Omental fat pad (tissue), 4 donors: ENCODE results near the gene TEKT3. TPM values are rescaled to one million over a fixed set of nuclear protein-coding genes. Genes with fewer than 3 reads are reported as not detected.

Source experiments
- ATAC-seq: fragments of 150-250 bp; one replicate; pipeline ENCODE4 v1.9.1; 2016; ENCODE audit warnings: mild to moderate bottlenecking, moderate library complexity; ENCODE audit not compliant: low FRiP score
- DNase-seq: peaks from one replicate; pipeline ENCODE4 v3.0.0-alpha.2; 2019; ENCODE audit warnings: low spot score
- CTCF ChIP-seq, 3 donors: fragments of 450-650 bp; IDR thresholded peaks; one replicate each; pipeline ENCODE4 v1.5.1; 2016 to 2017; ENCODE audit warnings: antibody characterized with exemption in 3 of 3, mild to moderate bottlenecking in 3 of 3, moderate library complexity in 2 of 3
- total RNA-seq, 4 donors: library from RNA; depleted of rRNA; stranded (reverse); fragments of >200 nt; gene quantifications; one replicate each; pipeline ENCODE4 v1.1.0, GENCODE V29; 2016

The TEKT3 gene
- total RNA-seq, 4 donors from 2014 or later = 0.44 to 0.79 TPM; not detected in 2

DNA sequence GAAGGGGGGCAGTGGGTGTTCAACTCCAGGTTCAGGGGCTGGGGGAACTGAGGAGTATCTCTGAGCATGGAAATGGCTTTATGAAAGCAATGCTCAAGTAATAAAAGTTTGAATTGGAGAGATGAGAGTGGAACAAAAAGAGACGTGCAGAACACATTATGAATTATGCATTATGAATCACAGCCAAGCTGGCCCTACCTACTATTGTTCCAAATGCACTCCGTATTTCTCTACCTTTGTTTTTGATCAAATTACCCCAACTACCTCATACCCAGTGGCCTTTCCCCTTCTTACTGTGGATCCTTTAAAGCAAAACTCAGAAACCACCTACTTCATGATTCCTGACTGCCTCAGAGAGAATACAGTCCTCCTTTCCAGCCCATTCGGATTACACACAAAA, 38.1 kb downstream of the TEKT3 start:
- no peak for DNase-seq

DNA sequence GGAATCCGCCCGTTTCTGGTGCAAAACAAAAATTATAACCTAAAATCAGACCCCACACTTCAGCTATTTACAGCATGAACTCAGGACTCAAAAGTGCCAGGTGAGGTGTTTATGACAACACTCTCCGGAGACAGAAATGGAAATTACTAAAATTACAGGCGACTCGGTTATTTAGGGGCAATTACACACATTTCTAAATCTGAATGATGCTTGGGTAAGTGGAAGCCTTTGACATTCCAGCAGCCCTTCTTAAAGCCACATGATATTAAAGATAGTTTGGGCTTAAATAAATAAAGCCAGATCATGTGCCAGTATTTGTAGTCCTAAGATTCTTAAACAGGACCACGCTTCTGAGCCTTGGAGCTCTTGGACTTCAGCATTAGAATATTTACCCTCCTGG, 39.6 kb downstream of the TEKT3 start:
- DNase-seq = no peak
- no peak for ATAC-seq
- TF ChIP-seq CTCF (IDR thresholded peaks at IDR 0.05) = no peak

More for the DNA sequence above, 38.1 kb downstream of the TEKT3 start:
- no peak for ATAC-seq
- TF ChIP-seq CTCF (IDR thresholded peaks at IDR 0.05) = no peak

GRCh38 chr17:15298176-15298575, 43.2 kb downstream of the TEKT3 start:
- TF ChIP-seq CTCF (IDR thresholded peaks at IDR 0.05) = no peak
- DNase-seq = no peak
- ATAC-seq = no peak

DNA sequence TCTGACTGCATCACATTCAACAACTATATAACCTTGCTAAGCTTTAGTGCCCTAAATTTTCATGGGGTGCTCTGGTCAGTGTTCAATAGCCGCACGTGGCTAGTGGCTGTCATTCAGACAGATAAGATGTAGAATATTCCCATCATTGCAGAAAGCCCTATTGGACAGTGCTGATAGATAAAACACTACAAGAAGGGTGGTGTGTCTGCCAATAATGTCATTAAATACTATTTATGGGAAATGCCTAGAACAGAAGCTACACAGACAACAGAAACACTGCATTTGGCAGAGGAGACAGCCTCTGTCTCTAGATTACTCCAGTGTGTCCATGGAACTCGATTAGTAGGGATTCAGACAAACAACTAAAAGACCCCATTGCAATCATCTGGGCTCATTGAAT, 47.8 kb downstream of the TEKT3 start:
- no peak for TF ChIP-seq CTCF (IDR thresholded peaks at IDR 0.05)
- ATAC-seq (no peak), DNase-seq (no peak)

DNA sequence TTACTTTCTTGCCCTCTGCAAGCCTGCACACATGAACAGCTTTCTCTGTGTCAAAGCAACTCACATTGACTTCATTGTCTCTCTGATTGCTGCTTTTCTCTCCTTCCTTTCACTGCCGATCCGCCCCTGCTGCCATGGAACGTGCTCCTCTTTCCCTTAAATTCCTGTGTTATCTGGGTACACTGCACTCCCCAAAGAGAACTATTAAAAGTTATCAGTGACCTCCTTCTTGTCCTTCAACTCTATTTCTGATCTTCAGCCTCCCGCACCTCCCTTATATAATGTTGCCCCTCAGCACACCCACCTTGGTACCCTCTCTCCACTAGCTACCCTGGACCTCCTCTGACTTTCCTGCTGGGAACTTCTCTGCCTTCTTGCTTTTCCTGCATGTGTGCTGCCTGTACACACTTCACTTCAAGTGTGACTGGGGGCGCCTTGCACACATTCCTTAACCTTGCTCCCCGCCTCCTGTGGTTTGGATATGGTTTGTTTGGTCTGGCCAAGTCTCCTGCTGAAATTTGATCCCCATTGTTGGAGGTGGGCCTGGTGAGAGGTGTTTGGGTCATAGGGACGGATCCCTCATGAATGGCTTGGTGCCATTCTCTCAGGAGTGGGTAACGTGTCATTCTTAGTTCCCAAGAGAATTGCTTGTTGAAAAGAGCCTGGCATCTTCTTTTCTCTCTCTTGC, 49.6 kb downstream of the TEKT3 start:
- ATAC-seq = no peak
- no peak for DNase-seq
- no peak for TF ChIP-seq CTCF (IDR thresholded peaks at IDR 0.05)

DNA sequence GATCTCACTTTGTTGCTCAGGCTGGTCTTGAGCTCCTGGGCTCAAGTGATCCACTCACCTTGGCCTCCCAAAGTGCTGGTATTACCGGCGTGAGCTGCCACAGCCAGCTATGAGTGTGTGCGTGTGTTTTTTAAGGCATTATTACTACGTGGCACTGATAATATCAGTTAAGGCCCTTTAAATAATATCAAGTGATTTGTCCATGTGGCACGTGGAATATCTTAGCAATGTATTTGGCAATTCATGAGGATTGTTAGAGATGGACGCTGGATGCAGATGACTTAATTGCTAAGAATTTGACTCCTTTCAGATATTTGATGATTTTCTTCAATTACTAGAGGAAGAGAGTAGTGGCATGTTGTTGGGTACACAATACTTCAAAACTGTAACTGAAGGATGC, 50.8 kb downstream of the TEKT3 start:
- no peak for DNase-seq
- no peak for TF ChIP-seq CTCF (IDR thresholded peaks at IDR 0.05)
- ATAC-seq = no peak
